ENCODE data around the gene EXOC3. TPM values are rescaled to one million over a fixed set of nuclear protein-coding genes. Genes with fewer than 3 reads are reported as not detected.

Gene EXOC3
- total and polyA plus RNA-seq, 2 of the 4 experiments (the other 2 are of a cell fraction) = 35.1 to 47.5 TPM

GRCh38 chr5:511476-511875, 68.5 kb downstream of the EXOC3 start:
- WGBS, 2 experiments (ENCODE audit: extremely low coverage in 2 of 2, insufficient read length in 1 of 2) = 77% methylated on average over 6 of the region's 16 CpGs; no CpG with 5 or more reads in 1 of the 2 experiments
- Histone ChIP-seq H2AK5ac (ENCODE audit: low read depth, low read length) (no peak overlapping the region), H3K4ac (ENCODE audit: low read depth, low read length) (no peak overlapping the region), H4K91ac (ENCODE audit: insufficient read depth, low read depth, low read length) (no peak overlapping the region), H4K20me1 (ENCODE audit: insufficient read depth, low read length) (no peaks in the 10 kb centered on the region), H3K9me3 (ENCODE audit: control insufficient read depth, insufficient read depth, low read length) (no peaks in the 10 kb centered on the region), H2BK120ac (ENCODE audit: low read depth, low read length) (no peak overlapping the region), H3K4me1 (ENCODE audit: control insufficient read depth, insufficient read depth, low read length) (no peaks in the 10 kb centered on the region), H2BK20ac (ENCODE audit: low read depth, low read length) (no peak overlapping the region), H4K5ac (ENCODE audit: low read depth, low read length) (no peak overlapping the region), H2BK15ac (ENCODE audit: low read depth, low read length) (no peak overlapping the region), H3K14ac (replicated peaks; ENCODE audit: low read depth, low read length) (no peak overlapping the region), H2BK5ac (ENCODE audit: low read depth, low read length, poor library complexity, severe bottlenecking) (no peak overlapping the region), H3K18ac (ENCODE audit: low read depth, low read length) (no peak overlapping the region), H3K79me1 (ENCODE audit: low read depth in 1 of 2, low read length in 2 of 2) (no peaks in the 10 kb centered on the region), H3K9ac (ENCODE audit: low read depth, low read length) (no peak overlapping the region), H3K4me2 (ENCODE audit: low read depth, low read length) (no peak overlapping the region), H3K9me1 (ENCODE audit: insufficient read depth, low read length) (no peaks in the 10 kb centered on the region), H3K56ac (ENCODE audit: extremely low read depth, insufficient read depth, low read length) (no peak overlapping the region), H2AK9ac (replicated peaks; ENCODE audit: low read depth, low read length, poor library complexity) (no peak overlapping the region), H3K23ac (ENCODE audit: low read depth, low read length) (no peak overlapping the region), H3K36me3 (ENCODE audit: control insufficient read depth, insufficient read depth, low read length) (no peaks in the 10 kb centered on the region), H3K4me3 (ENCODE audit: insufficient read depth, low read depth, low read length) (no peak overlapping the region), H2AFZ (replicated peaks; ENCODE audit: low read length, poor library complexity) (no peak overlapping the region), H3K27me3 (ENCODE audit: control insufficient read depth, insufficient read depth, low read length) (peaks cover 54% of the 10 kb centered on the region), H3K27ac (ENCODE audit: insufficient read depth, low read length) (no peak overlapping the region), H4K8ac (ENCODE audit: low read depth in 2 of 2, low read length in 2 of 2) (no peak overlapping the region)
- in situ Hi-C loops (cut with MboI; ENCODE audit: low sequenced_read_pairs) = no loop called here
- no peak for TF ChIP-seq SMC3 (IDR thresholded peaks at IDR 0.05; ENCODE audit: low read depth, low read length)
- no peak for TF ChIP-seq MAZ (IDR thresholded peaks at IDR 0.05; ENCODE audit: borderline replicate concordance, low read depth, low read length)
- TF ChIP-seq RAD21 (IDR thresholded peaks at IDR 0.05; ENCODE audit: low read length) = no peak
- TF ChIP-seq POLR2A (IDR thresholded peaks at IDR 0.05; ENCODE audit: low read depth, low read length) = no peak
- TF ChIP-seq BHLHE40 (IDR thresholded peaks at IDR 0.05; ENCODE audit: low read depth, low read length) = no peak
- TF ChIP-seq USF2 (IDR thresholded peaks at IDR 0.05; ENCODE audit: low read depth, low read length) = no peak
- TF ChIP-seq FOS (IDR thresholded peaks at IDR 0.05; ENCODE audit: low read depth, low read length) = no peak
- ATAC-seq (ENCODE audit: low read depth) (no peak), DNase-seq (no peak)
- intact Hi-C loops (cut with micrococcal nuclease) = no loop called here
- CTCF ChIA-PET = no interaction called here
- dilution Hi-C loops (cut with HindIII; ENCODE audit: low sequenced_read_pairs, unreplicated experiment) = no loop called here
- POLR2A ChIA-PET (ENCODE audit: unreplicated experiment) = no interaction called here
- no TSS peak for BruUV-seq (replicated peaks)
